Testis (tissue), 2 donors: ENCODE data around the gene GPR63.

Experiments
- CTCF ChIP-seq, 3 experiments: fragments of 450-650 bp in 2 of 3; fragments of 200-600 bp in 1 of 3; sonication (generic) in 1 of 3; IDR thresholded peaks; one replicate each; pipeline ENCODE4 v1.5.1; 2016 to 2019; ENCODE audit warnings: antibody characterized with exemption in 3 of 3, mild to moderate bottlenecking in 2 of 3, moderate library complexity in 1 of 3
- POLR2A ChIP-seq: fragments of 450-650 bp; IDR thresholded peaks from one replicate; pipeline ENCODE4 v1.6.1; 2017; ENCODE audit warnings: antibody characterized with exemption, mild to moderate bottlenecking, moderate library complexity

- TF ChIP-seq CTCF (IDR thresholded peaks at IDR 0.05) (no peak), POLR2A (no peak)
Measured at GRCh38 chr6:96837081-96837971, at the start of gene GPR63.
